AG04449 (cell line): ENCODE data around the gene ARAP2.

Experiments
- CTCF ChIA-PET: fragments of 350-600 bp; formaldehyde crosslinking; extraction: SDS; loops from one replicate; lab custom pipeline; 2021; ENCODE audit warnings: antibody characterized with exemption; lab: Yijun Ruan, JAX
- POLR2A ChIA-PET: fragments of 400-600, 350-600 bp; formaldehyde crosslinking; extraction: SDS; loops from one replicate; lab custom pipeline; 2020; ENCODE audit warnings: antibody characterized with exemption, inconsistent platforms; lab: Yijun Ruan, JAX
- DNase-seq: peaks from one replicate; pipeline ENCODE4 v3.0.0-alpha.2; 2010; ENCODE audit warnings: low read depth, low spot score
- H3K4me3 ChIP-seq: 2 replicates; pipeline ENCODE4 v1.5.1; 2011; ENCODE audit warnings: low read depth, mild to moderate bottlenecking, control low read depth, low read length
- CTCF ChIP-seq: IDR thresholded peaks from one replicate; pipeline ENCODE4 v1.5.1; 2011; ENCODE audit warnings: mild to moderate bottlenecking, moderate library complexity, low read length, control low read depth, inconsistent platforms; ENCODE audit not compliant: insufficient read depth; ENCODE audit errors: missing control alignments

Gene ARAP2

GRCh38 chr4:36094995-36095394 is 149.3 kb downstream of the ARAP2 start:
- POLR2A ChIA-PET: no interaction called here
- TF ChIP-seq CTCF: no peak
- CTCF ChIA-PET: no interaction called here
- H3K4me3 ChIP-seq: no peak overlapping the region
- DNase-seq: no peak

- POLR2A ChIA-PET: no interaction called here
- no peak for TF ChIP-seq CTCF
- CTCF ChIA-PET: no interaction called here
- no peak for DNase-seq
- no peak overlapping the region for H3K4me3 ChIP-seq
These were observed 152.3 kb downstream of the ARAP2 start for GRCh38 chr4:36091997-36092396.

- POLR2A ChIA-PET: no interaction called here
- CTCF ChIA-PET: no interaction called here
- no peak for TF ChIP-seq CTCF
- no peak for DNase-seq
- no peak overlapping the region for H3K4me3 ChIP-seq
These were observed 155.8 kb downstream of the ARAP2 start for GRCh38 chr4:36088542-36088941.

DNA sequence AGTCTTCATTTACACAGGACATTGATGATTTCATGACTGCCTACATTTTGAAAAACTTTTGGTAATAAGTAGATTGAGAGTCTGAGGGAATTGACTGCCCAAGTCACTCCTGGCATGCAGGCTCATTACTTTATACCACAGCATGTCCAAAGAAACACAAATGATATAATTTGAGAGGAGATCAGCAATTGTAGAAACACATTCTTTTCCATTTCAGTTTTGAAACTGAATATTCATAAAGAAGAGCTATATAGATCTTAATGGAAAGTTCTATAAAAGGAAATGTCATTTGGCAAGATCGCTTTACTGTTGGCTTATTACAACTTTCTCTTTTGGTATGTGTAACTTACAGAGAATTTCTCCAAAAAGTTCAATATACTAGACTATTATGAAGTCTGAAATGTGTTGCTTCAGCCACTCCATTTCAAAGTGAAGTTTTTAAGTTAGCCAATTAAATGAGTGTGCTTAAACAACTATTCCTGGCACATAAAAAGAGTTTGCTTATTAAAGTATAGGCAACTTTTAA is 158.0 kb downstream of the ARAP2 start:
- TF ChIP-seq CTCF: no peak
- POLR2A ChIA-PET: no interaction called here
- CTCF ChIA-PET: no interaction called here
- H3K4me3 ChIP-seq: no peak overlapping the region
- DNase-seq: no peak

DNA sequence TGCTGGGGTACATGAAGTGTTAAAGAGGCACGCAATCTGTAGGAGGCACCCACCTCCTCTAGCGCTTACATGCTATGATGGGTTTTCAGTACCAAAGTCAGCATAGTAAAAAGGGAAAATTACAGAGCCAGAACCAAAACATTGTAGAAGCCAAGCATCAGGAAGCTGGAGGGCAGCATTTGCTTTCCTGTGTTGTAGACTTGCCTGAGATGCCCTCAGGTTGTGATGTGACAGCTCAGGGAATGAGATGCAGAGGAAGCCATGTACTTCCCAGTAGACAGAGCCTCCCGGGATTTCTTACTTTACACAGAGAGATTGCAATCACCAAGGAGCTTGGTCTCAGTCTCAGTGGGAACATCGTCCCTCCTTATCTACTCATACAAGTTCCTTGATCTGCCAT is 161.5 kb downstream of the ARAP2 start:
- ChIA-PET POLR2A (no interaction called here), CTCF (no interaction called here)
- no peak for DNase-seq
- TF ChIP-seq CTCF: no peak
- H3K4me3 ChIP-seq: no peak overlapping the region

DNA sequence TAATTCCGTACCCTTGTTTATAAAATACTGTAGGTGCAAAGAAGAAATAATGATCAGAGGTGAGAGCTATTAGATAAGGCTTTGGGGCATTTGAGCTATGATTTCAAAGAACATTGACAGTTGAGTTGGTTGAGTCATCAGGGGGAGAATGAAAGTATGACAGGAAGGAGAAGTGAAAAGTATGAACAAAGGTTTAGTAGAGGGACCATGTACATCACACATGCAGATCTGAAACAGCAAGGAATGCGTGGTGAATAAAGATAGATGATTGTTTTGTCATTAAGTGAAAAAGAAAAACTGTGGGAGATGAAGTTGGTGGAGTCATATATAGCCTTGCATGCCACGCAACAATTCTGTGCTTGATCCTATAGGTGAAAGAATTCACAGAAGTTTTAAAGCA is 163.1 kb downstream of the ARAP2 start:
- no peak overlapping the region for H3K4me3 ChIP-seq
- no peak for TF ChIP-seq CTCF
- no peak for DNase-seq
- POLR2A ChIA-PET: no interaction called here
- CTCF ChIA-PET: no interaction called here
